Cardiac fibroblast (primary cell): ENCODE results near the gene ATOH8.

ENCODE experiments used
- DNase-seq, 2 donors: peaks; one replicate each; pipeline versions ENCODE4 v3.0.0 to v3.0.0-alpha.2; 2010; ENCODE audit warnings: low read depth in 2 of 2
- H3K4me3 ChIP-seq, 2 donors: replicated peaks in 1 of 2; 1 replicate in 1 of 2; 2 replicates in 1 of 2; pipeline ENCODE4 v1.5.1; 2011; ENCODE audit warnings: low read depth in 2 of 2, low read length in 2 of 2, mild to moderate bottlenecking in 2 of 2, moderate library complexity in 1 of 2
- CTCF ChIP-seq: IDR thresholded peaks from one replicate; pipeline ENCODE4 v1.5.1; 2011; ENCODE audit warnings: low read depth, mild to moderate bottlenecking, low read length, inconsistent platforms

Gene ATOH8

GRCh38 chr2:85807756-85808155, 54.0 kb downstream of the ATOH8 start:
- no peak for DNase-seq
- no peak for TF ChIP-seq CTCF
- H3K4me3 ChIP-seq, result no peak overlapping the region

DNA sequence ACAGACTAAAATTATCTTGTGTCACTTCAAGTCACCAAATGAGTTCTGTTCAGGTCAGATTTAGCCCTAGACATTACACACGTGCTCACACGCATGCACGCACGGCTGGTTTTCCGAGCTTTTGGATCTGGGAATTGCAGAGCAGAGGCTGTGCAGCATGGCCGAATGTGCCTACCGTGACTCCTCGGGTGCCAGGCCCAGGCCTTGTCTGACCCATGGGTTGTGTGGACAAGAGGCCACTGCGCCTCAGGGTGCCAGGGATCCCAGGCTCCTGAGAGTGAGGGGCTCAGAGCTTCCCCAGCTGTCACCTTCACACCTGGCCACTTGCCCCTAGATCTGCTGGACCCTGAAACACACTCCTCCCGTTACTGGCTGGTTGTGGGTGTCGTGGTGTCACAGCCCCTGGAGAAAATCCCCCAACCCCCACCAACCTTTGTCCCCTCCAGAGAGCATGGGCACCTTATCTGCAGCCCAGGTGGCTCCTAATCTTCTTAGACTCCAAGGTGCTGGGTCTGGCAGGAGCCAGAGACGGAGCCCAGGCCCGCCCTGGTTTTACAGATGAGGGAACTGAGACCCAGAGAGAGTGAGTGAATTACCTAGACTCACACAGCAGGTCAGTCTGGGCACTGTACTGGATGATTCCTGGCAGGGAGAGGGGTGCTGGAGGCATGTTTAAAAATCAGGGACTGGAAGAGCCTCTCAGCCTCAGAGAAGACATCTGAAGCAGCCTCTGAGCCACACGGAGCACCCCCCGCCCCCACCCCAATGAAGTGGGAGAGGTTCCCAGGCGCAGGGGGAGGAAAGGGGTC, 56.8 kb downstream of the ATOH8 start:
- H3K4me3 ChIP-seq, result no peak overlapping the region
- DNase-seq, result no peak
- no peak for TF ChIP-seq CTCF

DNA sequence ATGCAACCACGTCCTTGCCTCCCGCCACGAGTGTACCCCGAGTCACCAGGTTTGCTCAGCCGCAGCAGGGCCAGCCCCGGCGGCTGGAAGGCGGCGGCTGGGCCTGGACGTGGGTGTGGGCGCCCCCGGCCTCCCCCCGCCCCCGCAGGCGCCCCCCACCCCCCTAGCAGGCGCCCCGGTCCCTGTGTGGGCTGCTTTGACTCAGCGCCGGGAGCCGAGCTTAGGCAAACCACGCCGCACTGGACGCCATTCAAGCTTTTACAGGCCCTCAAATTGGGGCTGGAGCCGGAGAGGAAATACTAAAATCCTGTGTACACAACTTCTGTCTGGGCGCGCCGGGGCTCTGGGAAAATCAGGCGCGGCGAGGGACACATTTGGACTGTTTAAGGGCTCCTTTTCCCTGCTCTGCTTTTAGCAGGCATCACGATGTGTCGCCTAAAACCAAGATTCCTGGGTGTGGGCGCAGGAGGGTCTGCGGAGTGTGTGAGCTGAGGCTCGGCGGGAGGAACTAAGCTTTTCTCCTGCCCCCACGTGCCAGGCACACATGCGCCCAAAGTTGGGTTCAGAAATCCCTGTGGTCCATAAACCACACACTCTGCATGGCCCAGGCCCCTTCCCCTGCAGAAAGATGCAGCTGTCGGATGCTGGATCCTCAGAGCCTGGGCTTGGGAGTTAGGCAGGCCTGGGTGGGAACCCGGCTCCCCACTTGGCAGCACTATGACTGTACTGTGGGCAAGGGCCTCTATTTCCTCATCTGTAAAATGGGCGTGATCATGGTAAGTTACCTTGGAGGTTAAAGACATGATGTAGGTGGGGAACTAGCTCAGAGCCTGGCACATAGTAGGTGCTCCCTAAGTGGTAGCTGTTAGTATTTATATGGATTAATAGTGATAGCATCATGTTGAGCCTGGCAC, 57.6 kb downstream of the ATOH8 start:
- no peak for TF ChIP-seq CTCF
- peak; percentile 32 to 66 for DNase-seq
- H3K4me3 ChIP-seq, result no peak overlapping the region

- H3K4me3 ChIP-seq, result no peak overlapping the region
- no peak for TF ChIP-seq CTCF
- DNase-seq, result no peak
These were observed 58.4 kb downstream of the ATOH8 start for GRCh38 chr2:85812094-85812735.

DNA sequence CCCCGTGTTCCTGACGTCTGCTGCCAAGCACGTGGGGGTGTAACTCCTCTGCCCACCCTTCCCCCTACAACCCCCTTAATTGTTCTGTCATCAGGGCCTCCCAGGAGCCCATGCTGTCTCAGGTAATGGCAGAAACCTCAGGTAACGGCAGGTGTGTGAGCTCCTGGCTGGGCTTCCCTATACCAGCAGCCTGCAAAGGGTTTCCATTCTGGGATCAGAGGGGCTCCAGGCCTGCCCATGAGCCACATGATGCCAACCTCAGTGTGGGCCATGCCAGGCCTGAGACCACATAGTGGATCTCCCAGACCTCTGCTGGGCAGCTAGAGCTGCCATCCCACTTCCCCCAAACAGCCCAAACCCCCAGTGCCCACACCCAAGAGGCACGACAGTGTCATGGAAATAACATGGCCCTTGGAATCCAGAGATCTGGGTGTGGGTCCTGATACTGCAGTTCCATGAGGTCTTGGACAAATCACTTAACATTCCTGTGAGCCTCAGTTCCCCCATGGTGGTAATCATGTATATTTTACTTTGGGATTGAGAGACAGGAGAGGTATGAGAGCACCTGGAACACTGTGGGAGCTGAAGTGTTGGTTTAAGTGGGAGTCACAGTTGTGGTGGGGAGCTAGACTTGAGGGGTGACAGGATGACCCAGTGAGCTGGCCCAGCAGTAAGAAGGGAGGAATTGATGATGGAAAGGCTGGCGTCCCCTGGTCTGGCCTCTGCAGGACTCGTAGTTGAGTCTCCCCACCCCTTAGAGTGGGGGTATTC, 59.6 kb downstream of the ATOH8 start:
- no peak for TF ChIP-seq CTCF
- DNase-seq, result no peak
- no peak overlapping the region for H3K4me3 ChIP-seq
